ENCODE results near the gene MINPP1. TPM values are rescaled to one million over a fixed set of nuclear protein-coding genes. Genes with fewer than 3 reads are reported as not detected.

The MINPP1 gene
- total RNA-seq, 1 experiment from 2014 or later = 14.3 TPM

DNA sequence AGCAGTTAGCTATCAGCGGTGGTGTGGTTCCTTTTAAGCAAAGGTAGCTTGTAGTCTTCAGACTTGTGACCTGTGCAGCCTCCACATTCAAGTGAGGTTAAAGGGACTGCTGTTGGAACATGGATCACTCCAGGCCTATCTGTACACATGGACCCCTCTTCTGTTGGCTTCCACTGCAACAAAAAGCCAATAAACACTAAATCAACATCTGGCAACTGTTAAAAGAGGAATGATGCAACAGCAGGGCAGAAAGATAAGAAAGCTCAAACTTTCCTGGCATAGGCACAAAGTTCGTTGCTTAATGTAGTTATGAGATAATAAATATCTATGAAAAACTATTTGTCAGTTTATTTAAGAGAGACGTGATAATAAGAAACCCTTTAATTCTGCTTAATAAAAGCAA, 4.0 kb upstream of the MINPP1 start:
- intact Hi-C loops (cut with micrococcal nuclease) = no loop called here

DNA sequence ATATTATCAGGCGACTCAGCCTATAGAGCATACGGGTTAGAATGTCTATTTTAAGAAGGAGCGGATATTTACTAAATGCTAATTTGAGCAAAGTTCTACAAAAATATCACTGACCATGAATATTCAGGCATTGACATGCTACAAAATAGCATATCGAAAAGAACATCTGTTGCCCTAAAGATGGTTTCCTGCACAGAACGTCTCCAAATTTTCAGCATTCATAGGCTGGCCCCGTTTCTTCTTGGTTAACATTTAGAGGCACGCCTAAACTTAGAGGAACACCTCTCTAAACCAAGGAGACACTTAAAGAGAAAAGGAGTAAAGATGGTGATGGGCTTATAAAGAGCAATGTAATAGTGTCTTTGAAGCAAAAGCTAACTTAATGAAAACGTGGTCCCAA, 1.3 kb upstream of the MINPP1 start:
- no peaks in the 10 kb centered on the region for H3F3A ChIP-seq (ENCODE audit: low read length, unreplicated experiment)
- TF ChIP-seq, protein P1, sequence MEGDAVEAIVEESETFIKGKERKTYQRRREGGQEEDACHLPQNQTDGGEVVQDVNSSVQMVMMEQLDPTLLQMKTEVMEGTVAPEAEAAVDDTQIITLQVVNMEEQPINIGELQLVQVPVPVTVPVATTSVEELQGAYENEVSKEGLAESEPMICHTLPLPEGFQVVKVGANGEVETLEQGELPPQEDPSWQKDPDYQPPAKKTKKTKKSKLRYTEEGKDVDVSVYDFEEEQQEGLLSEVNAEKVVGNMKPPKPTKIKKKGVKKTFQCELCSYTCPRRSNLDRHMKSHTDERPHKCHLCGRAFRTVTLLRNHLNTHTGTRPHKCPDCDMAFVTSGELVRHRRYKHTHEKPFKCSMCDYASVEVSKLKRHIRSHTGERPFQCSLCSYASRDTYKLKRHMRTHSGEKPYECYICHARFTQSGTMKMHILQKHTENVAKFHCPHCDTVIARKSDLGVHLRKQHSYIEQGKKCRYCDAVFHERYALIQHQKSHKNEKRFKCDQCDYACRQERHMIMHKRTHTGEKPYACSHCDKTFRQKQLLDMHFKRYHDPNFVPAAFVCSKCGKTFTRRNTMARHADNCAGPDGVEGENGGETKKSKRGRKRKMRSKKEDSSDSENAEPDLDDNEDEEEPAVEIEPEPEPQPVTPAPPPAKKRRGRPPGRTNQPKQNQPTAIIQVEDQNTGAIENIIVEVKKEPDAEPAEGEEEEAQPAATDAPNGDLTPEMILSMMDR (conservative IDR thresholded peaks at IDR 0.05; ENCODE audit: low read depth, low read length) = no peak
- TF ChIP-seq EZH2 (IDR thresholded peaks at IDR 0.05; ENCODE audit: low read length, unreplicated experiment) (no peak), EZH2phosphoT487 (IDR thresholded peaks at IDR 0.05; ENCODE audit: borderline replicate concordance, low read length) (no peak)
- ChIA-PET POLR2A (ENCODE audit: unreplicated experiment) (no interaction called here), CTCF (no interaction called here)
- H3K27me3 ChIP-seq (ENCODE audit: low read length) = no peaks in the 10 kb centered on the region
- ATAC-seq (no peak), DNase-seq (no peak)
- H3K9ac ChIP-seq (ENCODE audit: low read length) = no peak overlapping the region
- H3K9me2 ChIP-seq (replicated peaks; ENCODE audit: low read length) = no peaks in the 10 kb centered on the region
- H3K36me3 ChIP-seq (ENCODE audit: low read depth, low read length) = no peaks in the 10 kb centered on the region
- H3K27ac ChIP-seq (ENCODE audit: low read length) = no peak overlapping the region
- 0 out of 2 replicates have a peak overlapping the region, but pooled peaks have one; percentile 88 for H3K4me2 ChIP-seq (ENCODE audit: low read length)
- no peak overlapping the region for H3K4me3 ChIP-seq (ENCODE audit: low read length)
- H4K20me1 ChIP-seq (ENCODE audit: low read length) = no peaks in the 10 kb centered on the region
- peaks cover 25% of the 10 kb centered on the region for H3K4me1 ChIP-seq (ENCODE audit: insufficient read depth, low read length)
- peaks cover 38% of the 10 kb centered on the region for H3K79me2 ChIP-seq (ENCODE audit: low read length)
- BruUV-seq (replicated peaks) = no TSS peak
- intact Hi-C loops (cut with micrococcal nuclease) = no loop called here
- no peaks in the 10 kb centered on the region for H3K9me3 ChIP-seq (ENCODE audit: low read length)
- H2AFZ ChIP-seq (ENCODE audit: low read length) = no peak overlapping the region

More for the DNA sequence above, 4.0 kb upstream of the MINPP1 start:
- ATAC-seq (no peak), DNase-seq (no peak)
- Histone ChIP-seq H3K79me2 (ENCODE audit: low read length) (peaks cover 11% of the 10 kb centered on the region), H3K27ac (ENCODE audit: low read length) (no peak overlapping the region), H4K20me1 (ENCODE audit: low read length) (no peaks in the 10 kb centered on the region), H2AFZ (ENCODE audit: low read length) (no peak overlapping the region), H3K27me3 (ENCODE audit: low read length) (no peaks in the 10 kb centered on the region), H3K4me3 (ENCODE audit: low read length) (no peak overlapping the region), H3K4me2 (ENCODE audit: low read length) (no peak overlapping the region), H3K9me2 (replicated peaks; ENCODE audit: low read length) (no peaks in the 10 kb centered on the region), H3K4me1 (ENCODE audit: insufficient read depth, low read length) (peaks cover 7% of the 10 kb centered on the region; the same call in 1 of the 2 replicates), H3K9ac (ENCODE audit: low read length) (no peak overlapping the region), H3K36me3 (ENCODE audit: low read depth, low read length) (no peaks in the 10 kb centered on the region), H3K9me3 (ENCODE audit: low read length) (no peaks in the 10 kb centered on the region), H3F3A (ENCODE audit: low read length, unreplicated experiment) (no peaks in the 10 kb centered on the region)
- ChIA-PET CTCF (no interaction called here), POLR2A (ENCODE audit: unreplicated experiment) (no interaction called here)
- TF ChIP-seq EZH2 (IDR thresholded peaks at IDR 0.05; ENCODE audit: low read length, unreplicated experiment) = no peak
- TF ChIP-seq, protein P1 (conservative IDR thresholded peaks at IDR 0.05; ENCODE audit: low read depth, low read length) = no peak
- no peak for TF ChIP-seq EZH2phosphoT487 (IDR thresholded peaks at IDR 0.05; ENCODE audit: borderline replicate concordance, low read length)
- no TSS peak for BruUV-seq (replicated peaks)

DNA sequence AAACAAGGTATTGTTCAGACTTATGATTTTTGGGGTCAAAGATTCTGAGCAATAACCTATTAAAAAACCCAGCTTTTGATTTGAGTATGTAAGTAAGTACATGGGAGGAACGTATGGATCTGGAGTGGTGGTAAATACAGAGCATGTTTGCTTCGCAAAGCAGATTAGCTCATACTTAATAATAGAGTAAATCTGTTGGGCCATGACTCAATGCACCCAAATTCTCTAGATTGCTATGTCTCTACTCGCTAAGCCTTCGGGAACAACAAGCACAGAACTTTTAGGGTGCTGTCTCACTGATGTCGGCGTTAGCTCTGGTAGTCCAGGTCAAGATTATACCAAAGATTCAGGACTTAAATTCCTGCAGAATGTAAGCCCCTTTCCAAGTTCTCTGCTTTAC, 807 bp upstream of the MINPP1 start:
- H3K36me3 ChIP-seq (ENCODE audit: low read depth, low read length) = no peaks in the 10 kb centered on the region
- intact Hi-C loops (cut with micrococcal nuclease) = no loop called here
- TF ChIP-seq EZH2 (IDR thresholded peaks at IDR 0.05; ENCODE audit: low read length, unreplicated experiment) (no peak), EZH2phosphoT487 (IDR thresholded peaks at IDR 0.05; ENCODE audit: borderline replicate concordance, low read length) (no peak)
- TF ChIP-seq, protein P1 (conservative IDR thresholded peaks at IDR 0.05; ENCODE audit: low read depth, low read length) = no peak
- H3K79me2 ChIP-seq (ENCODE audit: low read length) = peaks cover 38% of the 10 kb centered on the region
- H3K27me3 ChIP-seq (ENCODE audit: low read length) = no peaks in the 10 kb centered on the region
- no TSS peak for BruUV-seq (replicated peaks)
- H3K4me3 ChIP-seq (ENCODE audit: low read length) = peak overlapping the region; percentile 90
- H3K4me1 ChIP-seq (ENCODE audit: insufficient read depth, low read length) = peaks cover 25% of the 10 kb centered on the region
- POLR2A ChIA-PET (ENCODE audit: unreplicated experiment) = no interaction called here
- CTCF ChIA-PET = no interaction called here
- no peaks in the 10 kb centered on the region for H3F3A ChIP-seq (ENCODE audit: low read length, unreplicated experiment)
- peak overlapping the region; percentile 88 for H3K4me2 ChIP-seq (ENCODE audit: low read length)
- H3K9ac ChIP-seq (ENCODE audit: low read length) = peak overlapping the region; percentile 67
- DNase-seq (no peak), ATAC-seq (no peak)
- no peaks in the 10 kb centered on the region for H3K9me3 ChIP-seq (ENCODE audit: low read length)
- no peaks in the 10 kb centered on the region for H3K9me2 ChIP-seq (replicated peaks; ENCODE audit: low read length)
- peak overlapping the region; percentile 28; the same call in 1 of the 2 replicates for H3K27ac ChIP-seq (ENCODE audit: low read length)
- H4K20me1 ChIP-seq (ENCODE audit: low read length) = no peaks in the 10 kb centered on the region
- H2AFZ ChIP-seq (ENCODE audit: low read length) = peak overlapping the region; percentile 89

All from PC-3 (cell line).